Lower lobe of right lung (tissue), 2 donors: ENCODE measurements around the gene PLA2G4E. TPM values are rescaled to one million over a fixed set of nuclear protein-coding genes. Genes with fewer than 3 reads are reported as not detected.
A peak's percentile ranks its signal among the peaks of the same experiment; 100 is the strongest.

Source experiments
- ATAC-seq, 2 donors: fragments of 200-7000 bp; cut with Tn5 transposase; one replicate each; pipeline ENCODE4 v1.9.1; 2020 to 2022; ENCODE audit warnings: mild to moderate bottlenecking in 2 of 2, moderate library complexity in 2 of 2
- DNase-seq: peaks from one replicate; pipeline ENCODE4 v3.0.0-alpha.2; 2020
- H3K27ac ChIP-seq: fragments of 200-600 bp; one replicate; pipeline ENCODE4 v1.8.0; 2022
- H3K27me3 ChIP-seq: fragments of 200-600 bp; one replicate; pipeline ENCODE4 v1.8.0; 2022; ENCODE audit warnings: low read depth
- H3K36me3 ChIP-seq: fragments of 200-600 bp; one replicate; pipeline ENCODE4 v1.8.0; 2022; ENCODE audit warnings: mild to moderate bottlenecking
- H3K4me1 ChIP-seq: fragments of 200-600 bp; one replicate; pipeline ENCODE4 v1.8.0; 2022
- H3K4me3 ChIP-seq: fragments of 200-600 bp; one replicate; pipeline ENCODE4 v1.8.0; 2022; ENCODE audit warnings: mild to moderate bottlenecking
- H3K9me3 ChIP-seq: fragments of 200-600 bp; one replicate; pipeline ENCODE4 v1.8.0; 2022
- intact Hi-C: fragments of 100-400 bp; cut with DNase I; formaldehyde crosslinking; loops from one replicate; pipeline ENCODE4 v1.11.0; 2022
- total RNA-seq: library from RNA; stranded (reverse); fragmentation: NEBNext Ultra II Directional; extraction: Animal tissue kit (Norgen Biotek cat#: 25700); gene quantifications from one replicate; pipeline ENCODE4 v1.2.1, GENCODE V29; 2021
- TF ChIP-seq, protein P1 (sequence below): fragments of 200-600 bp; IDR thresholded peaks from one replicate; pipeline ENCODE4 v1.8.0; 2022; ENCODE audit warnings: antibody characterized with exemption, mild to moderate bottlenecking
- donor health status: DM: no; HTN: yes; CAD: no; lungs with severe emphysema.

Gene PLA2G4E
- total RNA-seq, 1 donor from 2014 or later, result 1.1 TPM

GRCh38 chr15:42024303-42024702 lies 3.5 kb upstream of the PLA2G4E start:
- DNase-seq, result peak; percentile 85
- intact Hi-C loops, result no loop called here
- Histone ChIP-seq H3K9me3 (no peaks in the 10 kb centered on the region), H3K27ac (peak overlapping the region; percentile 47), H3K27me3 (no peaks in the 10 kb centered on the region), H3K36me3 (no peaks in the 10 kb centered on the region), H3K4me3 (no peak overlapping the region), H3K4me1 (no peaks in the 10 kb centered on the region)
- TF ChIP-seq, protein P1, sequence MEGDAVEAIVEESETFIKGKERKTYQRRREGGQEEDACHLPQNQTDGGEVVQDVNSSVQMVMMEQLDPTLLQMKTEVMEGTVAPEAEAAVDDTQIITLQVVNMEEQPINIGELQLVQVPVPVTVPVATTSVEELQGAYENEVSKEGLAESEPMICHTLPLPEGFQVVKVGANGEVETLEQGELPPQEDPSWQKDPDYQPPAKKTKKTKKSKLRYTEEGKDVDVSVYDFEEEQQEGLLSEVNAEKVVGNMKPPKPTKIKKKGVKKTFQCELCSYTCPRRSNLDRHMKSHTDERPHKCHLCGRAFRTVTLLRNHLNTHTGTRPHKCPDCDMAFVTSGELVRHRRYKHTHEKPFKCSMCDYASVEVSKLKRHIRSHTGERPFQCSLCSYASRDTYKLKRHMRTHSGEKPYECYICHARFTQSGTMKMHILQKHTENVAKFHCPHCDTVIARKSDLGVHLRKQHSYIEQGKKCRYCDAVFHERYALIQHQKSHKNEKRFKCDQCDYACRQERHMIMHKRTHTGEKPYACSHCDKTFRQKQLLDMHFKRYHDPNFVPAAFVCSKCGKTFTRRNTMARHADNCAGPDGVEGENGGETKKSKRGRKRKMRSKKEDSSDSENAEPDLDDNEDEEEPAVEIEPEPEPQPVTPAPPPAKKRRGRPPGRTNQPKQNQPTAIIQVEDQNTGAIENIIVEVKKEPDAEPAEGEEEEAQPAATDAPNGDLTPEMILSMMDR, result no peak
- ATAC-seq, result peak; percentile 92 to 93

GRCh38 chr15:42021593-42021992 lies 751 bp upstream of the PLA2G4E start:
- DNase-seq (no peak), ATAC-seq (no peak)
- H3K27me3 ChIP-seq, result no peaks in the 10 kb centered on the region
- TF ChIP-seq, protein P1, result no peak
- H3K4me1 ChIP-seq, result no peaks in the 10 kb centered on the region
- no peaks in the 10 kb centered on the region for H3K36me3 ChIP-seq
- no peak overlapping the region for H3K27ac ChIP-seq
- H3K9me3 ChIP-seq, result no peaks in the 10 kb centered on the region
- intact Hi-C loops, result no loop called here
- no peak overlapping the region for H3K4me3 ChIP-seq

DNA sequence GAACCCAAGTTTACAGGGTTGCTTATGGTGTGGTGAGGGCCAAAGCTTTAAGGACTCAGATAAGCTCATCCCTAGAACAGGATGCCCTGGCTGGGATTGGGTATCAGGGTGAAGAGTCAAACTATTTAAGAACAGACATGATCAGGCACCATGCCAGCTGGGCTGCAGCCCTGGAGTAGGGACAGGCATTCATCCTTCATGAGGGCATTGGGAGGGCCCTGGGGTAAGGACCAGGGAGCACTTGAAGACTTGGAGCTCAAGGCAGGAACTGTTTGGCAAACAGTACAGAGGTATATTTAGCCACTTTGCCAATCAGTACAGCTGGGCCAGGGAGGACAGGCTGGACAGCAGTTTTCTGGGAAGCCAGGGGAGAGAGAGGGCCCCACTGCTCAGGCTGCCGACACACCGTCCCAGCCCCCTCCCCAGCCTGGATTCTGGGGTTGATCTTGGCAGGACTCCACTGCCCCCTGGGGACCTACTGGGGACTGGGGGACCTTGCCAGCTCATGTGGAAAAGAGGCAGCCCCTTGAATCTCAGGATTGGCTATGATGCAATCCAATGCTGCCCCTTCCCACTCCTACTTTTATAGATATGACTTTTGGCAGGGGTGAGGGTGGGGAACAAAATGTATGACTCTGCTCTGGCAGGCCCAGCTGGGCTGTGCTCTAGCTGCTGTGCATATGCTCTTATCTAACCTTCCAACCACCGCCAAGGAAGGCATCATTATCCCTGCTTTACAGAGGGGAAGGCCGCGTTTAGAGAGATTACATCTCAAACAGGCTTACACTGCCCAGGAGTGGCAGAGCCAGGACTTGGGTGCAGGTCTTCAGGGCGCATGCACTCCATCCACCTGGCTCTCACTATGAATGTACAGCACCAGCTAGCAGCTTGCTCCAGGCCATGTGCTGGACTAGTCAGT lies 2.3 kb downstream of the PLA2G4E start:
- H3K36me3 ChIP-seq, result no peaks in the 10 kb centered on the region
- no peak for DNase-seq
- no peaks in the 10 kb centered on the region for H3K9me3 ChIP-seq
- TF ChIP-seq, protein P1, result no peak
- no peak overlapping the region for H3K27ac ChIP-seq
- peak in 1 of 2 donors; percentile 63 for ATAC-seq
- no peaks in the 10 kb centered on the region for H3K4me1 ChIP-seq
- H3K27me3 ChIP-seq, result no peaks in the 10 kb centered on the region
- intact Hi-C loops, result no loop called here
- H3K4me3 ChIP-seq, result no peak overlapping the region

DNA sequence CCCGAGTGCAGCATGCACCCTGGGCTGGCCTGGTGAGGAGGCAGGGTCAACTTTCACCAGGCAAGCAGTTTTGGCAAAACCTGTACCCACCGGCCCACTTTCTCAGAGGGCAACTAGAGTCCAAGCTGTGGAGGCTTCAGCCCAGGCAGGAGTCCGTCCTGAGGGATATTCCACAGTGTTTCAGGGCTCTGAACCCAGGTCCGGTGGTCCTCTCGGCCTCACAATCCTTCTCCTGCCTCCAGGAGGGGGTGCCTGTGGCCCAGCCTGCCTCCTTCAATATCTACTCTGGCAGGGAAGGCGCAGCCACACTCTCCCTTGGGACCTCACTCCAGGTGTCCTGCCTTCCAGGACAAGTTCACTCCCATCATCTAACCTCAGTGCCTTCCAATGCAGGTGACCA lies 3.9 kb downstream of the PLA2G4E start:
- no peaks in the 10 kb centered on the region for H3K4me1 ChIP-seq
- TF ChIP-seq, protein P1, result no peak
- H3K9me3 ChIP-seq, result no peaks in the 10 kb centered on the region
- no peak overlapping the region for H3K4me3 ChIP-seq
- DNase-seq (no peak), ATAC-seq (no peak)
- no peak overlapping the region for H3K27ac ChIP-seq
- intact Hi-C loops, result no loop called here
- no peaks in the 10 kb centered on the region for H3K36me3 ChIP-seq
- H3K27me3 ChIP-seq, result no peaks in the 10 kb centered on the region

- Histone ChIP-seq H3K4me1 (no peaks in the 10 kb centered on the region), H3K4me3 (no peak overlapping the region), H3K36me3 (no peaks in the 10 kb centered on the region), H3K27ac (peak overlapping the region; percentile 24), H3K27me3 (no peaks in the 10 kb centered on the region), H3K9me3 (no peaks in the 10 kb centered on the region)
- TF ChIP-seq, protein P1, result no peak
- no peak for DNase-seq
- intact Hi-C loops, result no loop called here
- no peak for ATAC-seq
Observed at GRCh38 chr15:42014406-42014805, 6.4 kb downstream of the PLA2G4E start.
